HL-60 (cell line): Measurements from ENCODE around the gene KRTAP2-2.

Source experiments
- CTCF ChIP-seq: IDR thresholded peaks from one replicate; pipeline ENCODE4 v1.5.1; 2011; ENCODE audit warnings: low read length, control low read depth, inconsistent platforms; ENCODE audit not compliant: insufficient read depth
- REST ChIP-seq: IDR thresholded peaks from 2 replicates; pipeline ENCODE4 v1.6.1; 2012; ENCODE audit warnings: low read depth; ENCODE audit not compliant: insufficient replicate concordance
- SPI1 ChIP-seq: IDR thresholded peaks from 2 replicates; pipeline ENCODE4 v1.6.1; 2012; ENCODE audit warnings: low read depth, mild to moderate bottlenecking, borderline replicate concordance

GRCh38 chr17:41009301-41009760 is 45.7 kb downstream of the KRTAP2-2 start:
- no peak for TF ChIP-seq SPI1
- TF ChIP-seq REST, result no peak
- no peak for TF ChIP-seq CTCF
